PC-3 (cell line): ENCODE results near the gene PCCA. TPM values are rescaled to one million over a fixed set of nuclear protein-coding genes. Genes with fewer than 3 reads are reported as not detected.

ENCODE experiments used
- ATAC-seq: fragments of 200-7000 bp; cut with Tn5 transposase; 2 replicates; pipeline ENCODE4 v1.9.1; 2020; ENCODE audit warnings: mild to moderate bottlenecking, moderate library complexity
- BruUV-seq: library from RNA; stranded (reverse); fragments of 400-500 nt; replicated peaks from 2 replicates; lab custom pipeline; 2021; lab: Mats Ljungman, UMichigan
- CTCF ChIA-PET: fragments of 300-600 bp; sonication (Branson Sonifier 250); formaldehyde crosslinking; loops from one replicate; lab custom pipeline; 2022; ENCODE audit warnings: antibody characterized with exemption; lab: Charles Lee
- POLR2A ChIA-PET: fragments of 300-600 bp; sonication (Branson Sonifier 250); formaldehyde crosslinking; loops from one replicate; lab custom pipeline; 2022; ENCODE audit warnings: antibody characterized with exemption; ENCODE audit not compliant: unreplicated experiment; lab: Charles Lee
- DNase-seq: peaks from one replicate; pipeline ENCODE4 v3.0.0-alpha.2; 2015
- H2AFZ ChIP-seq: fragments of 300-600 bp; sonication (generic); 2 replicates; pipeline ENCODE4 v1.6.0; 2016; ENCODE audit warnings: antibody characterized with exemption, low read length
- H3F3A ChIP-seq: fragments of 300-600 bp; sonication (generic); one replicate; pipeline ENCODE4 v1.6.0; 2017; ENCODE audit warnings: antibody characterized with exemption, low read length, control low read depth, mild to moderate bottlenecking; ENCODE audit not compliant: unreplicated experiment
- H3K27ac ChIP-seq: fragments of 300-600 bp; sonication (generic); 2 replicates; pipeline ENCODE4 v1.5.1; 2016; ENCODE audit warnings: mild to moderate bottlenecking, low read length
- H3K27me3 ChIP-seq: fragments of 300-600 bp; sonication (generic); 2 replicates; pipeline ENCODE4 v1.6.1; 2016; ENCODE audit warnings: low read length, mixed read lengths
- H3K36me3 ChIP-seq: fragments of 300-600 bp; sonication (generic); 2 replicates; pipeline ENCODE4 v1.6.1; 2016; ENCODE audit warnings: low read depth, mixed run types, low read length, mixed read lengths
- H3K4me1 ChIP-seq: fragments of 300-600 bp; sonication (generic); 2 replicates; pipeline ENCODE4 v1.5.1; 2016; ENCODE audit warnings: low read length; ENCODE audit not compliant: insufficient read depth
- H3K4me2 ChIP-seq: fragments of 300-600 bp; sonication (generic); 2 replicates; pipeline ENCODE4 v1.6.0; 2016; ENCODE audit warnings: low read length
- H3K4me3 ChIP-seq: fragments of 300-600 bp; sonication (generic); 2 replicates; pipeline ENCODE4 v1.5.1; 2016; ENCODE audit warnings: mild to moderate bottlenecking, low read length, mixed read lengths
- H3K79me2 ChIP-seq: fragments of 300-600 bp; sonication (generic); 2 replicates; pipeline ENCODE4 v1.6.1; 2017; ENCODE audit warnings: low read length, mixed read lengths
- H3K9ac ChIP-seq: fragments of 300-600 bp; sonication (generic); 2 replicates; pipeline ENCODE4 v1.6.0; 2016; ENCODE audit warnings: mild to moderate bottlenecking, low read length
- H3K9me2 ChIP-seq: fragments of 300-600 bp; sonication (generic); replicated peaks from 2 replicates; pipeline ENCODE4 v1.6.1; 2016; ENCODE audit warnings: mixed run types, low read length, mixed read lengths
- H3K9me3 ChIP-seq: fragments of 300-600 bp; sonication (generic); 2 replicates; pipeline ENCODE4 v1.6.1; 2016; ENCODE audit warnings: low read length, mixed read lengths
- H4K20me1 ChIP-seq: fragments of 300-600 bp; sonication (generic); 2 replicates; pipeline ENCODE4 v1.6.1; 2016; ENCODE audit warnings: low read length, mixed read lengths
- EZH2 ChIP-seq: fragments of 300-600 bp; sonication (generic); IDR thresholded peaks from one replicate; pipeline ENCODE4 v1.6.1; 2017; ENCODE audit warnings: antibody characterized with exemption, mild to moderate bottlenecking, low read length; ENCODE audit not compliant: unreplicated experiment
- EZH2phosphoT487 ChIP-seq: fragments of 300-600 bp; sonication (generic); IDR thresholded peaks from 2 replicates; pipeline ENCODE4 v1.6.1; 2018; ENCODE audit warnings: mild to moderate bottlenecking, antibody characterized with exemption, low read length, borderline replicate concordance
- intact Hi-C: fragments of 100-400 bp; cut with micrococcal nuclease; formaldehyde crosslinking; loops from 2 replicates; pipeline ENCODE4 v1.9.0; 2023
- total RNA-seq: library from RNA; depleted of rRNA; stranded (reverse); fragments of >200 nt; gene quantifications from 2 replicates; pipeline ENCODE4 v1.2.3, GENCODE V29; 2014
- TF ChIP-seq, protein P1 (sequence below): fragments of 300-600 bp; sonication (generic); conservative IDR thresholded peaks from 2 replicates; pipeline ENCODE4 v1.5.1; 2017; ENCODE audit warnings: antibody characterized with exemption, low read depth, mild to moderate bottlenecking, low read length

PCCA gene
- total RNA-seq, 1 experiment from 2014 or later: 10.5 TPM

DNA sequence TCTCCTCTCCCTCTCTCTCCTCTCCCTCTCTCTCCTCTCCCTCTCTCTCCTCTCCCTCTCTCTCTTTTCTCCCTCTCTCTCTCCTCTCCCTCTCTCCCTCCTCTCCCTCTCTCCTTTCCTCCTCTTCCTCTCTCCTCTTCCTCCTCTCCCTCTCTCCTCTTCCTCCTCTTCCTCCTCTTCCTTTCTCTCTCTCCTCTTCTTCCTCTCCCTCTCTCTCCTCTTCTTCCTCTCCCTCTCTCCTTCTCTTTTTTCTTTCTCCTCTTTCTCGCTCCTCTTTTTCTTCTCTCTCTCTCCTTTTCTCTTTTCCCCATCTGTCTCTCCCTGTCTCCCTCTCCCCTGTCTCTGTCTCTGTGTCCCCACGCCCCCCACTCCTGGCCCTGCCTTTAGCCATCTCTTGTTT lies 363.0 kb downstream of the PCCA start:
- Histone ChIP-seq H2AFZ (no peak overlapping the region), H3K4me3 (no peak overlapping the region), H3K9ac (no peak overlapping the region), H3K9me2 (no peaks in the 10 kb centered on the region), H3K4me2 (no peak overlapping the region), H3K36me3 (no peaks in the 10 kb centered on the region), H3K9me3 (no peaks in the 10 kb centered on the region), H3K27me3 (no peaks in the 10 kb centered on the region), H3K27ac (no peak overlapping the region), H4K20me1 (no peaks in the 10 kb centered on the region), H3K4me1 (peaks cover 13% of the 10 kb centered on the region), H3K79me2 (no peaks in the 10 kb centered on the region), H3F3A (no peaks in the 10 kb centered on the region)
- intact Hi-C loops: loop anchor here (10.0 kb wide), 1 partner anchor 87 kb away; no protein-coding TSS in a partner anchor
- CTCF ChIA-PET: no interaction called here
- POLR2A ChIA-PET: no interaction called here
- DNase-seq (no peak), ATAC-seq (no peak)
- TF ChIP-seq EZH2phosphoT487: no peak
- TF ChIP-seq, protein P1, sequence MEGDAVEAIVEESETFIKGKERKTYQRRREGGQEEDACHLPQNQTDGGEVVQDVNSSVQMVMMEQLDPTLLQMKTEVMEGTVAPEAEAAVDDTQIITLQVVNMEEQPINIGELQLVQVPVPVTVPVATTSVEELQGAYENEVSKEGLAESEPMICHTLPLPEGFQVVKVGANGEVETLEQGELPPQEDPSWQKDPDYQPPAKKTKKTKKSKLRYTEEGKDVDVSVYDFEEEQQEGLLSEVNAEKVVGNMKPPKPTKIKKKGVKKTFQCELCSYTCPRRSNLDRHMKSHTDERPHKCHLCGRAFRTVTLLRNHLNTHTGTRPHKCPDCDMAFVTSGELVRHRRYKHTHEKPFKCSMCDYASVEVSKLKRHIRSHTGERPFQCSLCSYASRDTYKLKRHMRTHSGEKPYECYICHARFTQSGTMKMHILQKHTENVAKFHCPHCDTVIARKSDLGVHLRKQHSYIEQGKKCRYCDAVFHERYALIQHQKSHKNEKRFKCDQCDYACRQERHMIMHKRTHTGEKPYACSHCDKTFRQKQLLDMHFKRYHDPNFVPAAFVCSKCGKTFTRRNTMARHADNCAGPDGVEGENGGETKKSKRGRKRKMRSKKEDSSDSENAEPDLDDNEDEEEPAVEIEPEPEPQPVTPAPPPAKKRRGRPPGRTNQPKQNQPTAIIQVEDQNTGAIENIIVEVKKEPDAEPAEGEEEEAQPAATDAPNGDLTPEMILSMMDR: no peak
- TF ChIP-seq EZH2: no peak
- no TSS peak for BruUV-seq

DNA sequence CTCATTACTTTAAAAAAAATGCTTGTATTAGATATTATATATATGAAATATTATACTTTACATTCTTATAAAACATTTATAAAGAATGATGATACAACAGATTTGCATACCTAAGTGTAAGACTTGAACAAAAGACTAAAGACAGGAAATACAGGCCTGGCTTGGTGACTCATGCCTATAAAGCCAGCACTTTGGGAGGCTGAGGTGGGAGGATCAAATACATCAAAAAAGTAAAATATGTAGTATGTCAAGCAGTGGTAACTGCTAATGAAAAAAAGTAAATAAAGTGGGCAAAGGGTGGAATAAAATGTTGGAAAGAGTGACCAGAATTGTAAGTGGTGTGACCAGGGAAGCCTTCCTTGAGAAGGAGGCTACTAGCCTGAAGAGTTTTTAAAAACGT lies 366.0 kb downstream of the PCCA start:
- ChIA-PET CTCF (no interaction called here), POLR2A (no interaction called here)
- H3K4me3 ChIP-seq: no peak overlapping the region
- H3K27ac ChIP-seq: no peak overlapping the region
- no peak overlapping the region for H3K9ac ChIP-seq
- H3K27me3 ChIP-seq: no peaks in the 10 kb centered on the region
- no peaks in the 10 kb centered on the region for H3K36me3 ChIP-seq
- no peaks in the 10 kb centered on the region for H4K20me1 ChIP-seq
- no peaks in the 10 kb centered on the region for H3F3A ChIP-seq
- TF ChIP-seq EZH2phosphoT487 (no peak), EZH2 (no peak)
- TF ChIP-seq, protein P1: no peak
- no peaks in the 10 kb centered on the region for H3K9me2 ChIP-seq
- no TSS peak for BruUV-seq
- DNase-seq (peak; percentile 77), ATAC-seq (peak; percentile 97)
- peak overlapping the region; percentile 22; the same call in 1 of the 2 replicates for H3K4me2 ChIP-seq
- H3K9me3 ChIP-seq: no peaks in the 10 kb centered on the region
- intact Hi-C loops: loop anchor here (10.0 kb wide), 1 partner anchor 90 kb away; no protein-coding TSS in a partner anchor
- H2AFZ ChIP-seq: no peak overlapping the region
- no peaks in the 10 kb centered on the region for H3K79me2 ChIP-seq
- peaks cover 13% of the 10 kb centered on the region for H3K4me1 ChIP-seq

DNA sequence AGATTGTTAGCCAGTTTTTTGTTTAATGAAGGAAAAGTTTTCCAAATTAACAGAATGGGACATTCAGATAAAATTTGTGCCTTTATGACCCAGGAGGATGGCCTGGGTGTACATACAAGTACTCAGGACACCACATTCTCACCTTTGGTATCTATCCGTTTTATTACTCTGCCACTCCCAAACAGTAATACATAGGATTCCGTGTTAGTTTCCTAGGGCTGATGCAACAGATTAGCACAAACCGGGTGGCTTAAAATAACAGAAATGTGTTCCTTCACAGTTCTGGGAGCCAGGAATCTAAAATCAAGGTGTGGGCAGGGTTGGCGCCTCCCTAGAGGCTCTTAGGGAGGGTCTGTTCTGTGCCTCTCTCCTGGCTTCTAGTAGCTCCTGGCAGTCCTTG lies 369.8 kb downstream of the PCCA start:
- Histone ChIP-seq H3K27ac (no peak overlapping the region), H3K36me3 (no peaks in the 10 kb centered on the region), H3K79me2 (no peaks in the 10 kb centered on the region), H3F3A (no peaks in the 10 kb centered on the region), H3K4me3 (no peak overlapping the region), H3K27me3 (no peaks in the 10 kb centered on the region), H3K4me1 (peaks cover 13% of the 10 kb centered on the region), H2AFZ (no peak overlapping the region), H3K9me3 (no peaks in the 10 kb centered on the region), H3K9me2 (no peaks in the 10 kb centered on the region), H3K9ac (no peak overlapping the region), H4K20me1 (no peaks in the 10 kb centered on the region), H3K4me2 (no peak overlapping the region)
- ATAC-seq: no peak
- no peak for DNase-seq
- no TSS peak for BruUV-seq
- intact Hi-C loops: loop anchor here (10.0 kb wide), 1 partner anchor 94 kb away; no protein-coding TSS in a partner anchor
- POLR2A ChIA-PET: no interaction called here
- CTCF ChIA-PET: no interaction called here
- TF ChIP-seq EZH2: no peak
- TF ChIP-seq, protein P1: no peak
- TF ChIP-seq EZH2phosphoT487: no peak
